ES-I3 (cell line): ENCODE measurements around the gene VPS33B.

Experiments used
- H3K36me3 ChIP-seq: 2 replicates; pipeline ENCODE4 v1.6.1; 2013; ENCODE audit warnings: mild to moderate bottlenecking, low read length, control low read depth, moderate library complexity; ENCODE audit not compliant: insufficient read depth
- H3K4me1 ChIP-seq: 2 replicates; pipeline ENCODE4 v1.6.1; 2013; ENCODE audit warnings: mild to moderate bottlenecking, control low read depth, low read length; ENCODE audit not compliant: insufficient read depth
- H3K9ac ChIP-seq: 2 replicates; pipeline ENCODE4 v1.6.1; 2013; ENCODE audit warnings: low read depth, mild to moderate bottlenecking, low read length, moderate library complexity
- H3K9me3 ChIP-seq: 2 replicates; pipeline ENCODE4 v1.6.1; 2013; ENCODE audit warnings: mild to moderate bottlenecking, low read length, moderate library complexity; ENCODE audit not compliant: control insufficient read depth, insufficient read depth

The VPS33B gene

GRCh38 chr15:90955624-90956273, 66.6 kb downstream of the VPS33B start:
- Histone ChIP-seq H3K4me1 (peaks cover 4% of the 10 kb centered on the region; the same call in 1 of the 2 replicates), H3K9ac (peak overlapping the region; percentile 68), H3K36me3 (peaks cover 8% of the 10 kb centered on the region), H3K9me3 (no peaks in the 10 kb centered on the region)

GRCh38 chr15:90954712-90955623, 67.4 kb downstream of the VPS33B start, which contains the start of gene RCCD1:
TSS of gene RCCD1 (plus strand) at chr15:90954884. CDS start at chr15:90956735, 1,851 bp downstream.
- H3K4me1 ChIP-seq: peaks cover 4% of the 10 kb centered on the region; the same call in 1 of the 2 replicates
- peaks cover 12% of the 10 kb centered on the region; the same call in 1 of the 2 replicates for H3K36me3 ChIP-seq
- no peaks in the 10 kb centered on the region for H3K9me3 ChIP-seq
- H3K9ac ChIP-seq: peak within 1 kb of the TSS; percentile 68

- peaks cover 12% of the 10 kb centered on the region; the same call in 1 of the 2 replicates for H3K36me3 ChIP-seq
- H3K9ac ChIP-seq: 0 out of 2 replicates have a peak overlapping the region, but pooled peaks have one; percentile 68
- H3K9me3 ChIP-seq: no peaks in the 10 kb centered on the region
- peaks cover 4% of the 10 kb centered on the region; the same call in 1 of the 2 replicates for H3K4me1 ChIP-seq
These were observed 68.3 kb downstream of the VPS33B start for GRCh38 chr15:90953947-90954711.

DNA sequence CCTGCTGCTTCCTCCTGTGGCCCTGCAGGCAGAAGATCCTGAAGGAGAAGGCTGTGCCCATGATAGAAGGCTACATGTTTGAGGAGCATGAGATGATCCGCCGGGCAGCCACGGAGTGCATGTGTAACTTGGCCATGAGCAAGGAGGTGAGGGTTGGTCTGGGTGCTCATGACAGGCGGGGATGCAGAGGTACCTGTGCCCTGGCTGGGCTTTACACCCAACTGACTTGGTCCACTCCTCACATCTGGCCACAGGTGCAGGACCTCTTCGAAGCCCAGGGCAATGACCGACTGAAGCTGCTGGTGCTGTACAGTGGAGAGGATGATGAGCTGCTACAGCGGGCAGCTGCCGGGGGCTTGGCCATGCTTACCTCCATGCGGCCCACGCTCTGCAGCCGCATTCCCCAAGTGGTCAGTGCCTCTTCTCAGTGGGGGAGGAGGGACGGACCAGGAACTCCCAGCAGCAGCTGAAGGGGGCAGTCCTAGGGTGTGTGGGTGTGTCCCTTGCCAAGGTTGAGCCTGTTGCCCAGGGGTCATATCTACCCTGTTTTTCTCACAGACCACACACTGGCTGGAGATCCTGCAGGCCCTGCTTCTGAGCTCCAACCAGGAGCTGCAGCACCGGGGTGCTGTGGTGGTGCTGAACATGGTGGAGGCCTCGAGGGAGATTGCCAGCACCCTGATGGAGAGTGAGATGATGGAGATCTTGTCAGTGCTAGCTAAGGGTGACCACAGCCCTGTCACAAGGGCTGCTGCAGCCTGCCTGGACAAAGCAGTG, 69.3 kb downstream of the VPS33B start:
- Histone ChIP-seq H3K9me3 (no peaks in the 10 kb centered on the region), H3K9ac (no peak overlapping the region), H3K4me1 (peaks cover 4% of the 10 kb centered on the region; the same call in 1 of the 2 replicates), H3K36me3 (peaks cover 12% of the 10 kb centered on the region)

DNA sequence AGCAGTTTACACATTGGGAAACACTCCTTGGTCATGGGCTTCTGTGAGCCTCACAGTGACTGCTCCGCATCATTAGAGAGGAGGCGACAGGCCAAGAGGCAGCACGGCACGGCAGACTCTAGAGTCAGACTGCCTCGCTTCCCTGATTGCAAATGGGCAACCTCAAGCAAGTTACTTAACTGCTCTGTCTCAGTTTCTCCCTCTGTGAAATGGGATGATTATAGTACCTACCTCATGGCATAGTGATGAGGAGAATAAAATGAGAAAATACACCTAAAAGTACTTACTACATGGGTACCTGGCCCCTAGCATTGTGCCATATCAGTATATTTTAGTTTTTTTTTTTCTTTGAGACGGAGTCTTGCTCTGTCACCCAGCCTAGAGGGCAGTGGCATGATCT, 71.7 kb downstream of the VPS33B start:
- no peaks in the 10 kb centered on the region for H3K9me3 ChIP-seq
- H3K36me3 ChIP-seq: peaks cover 16% of the 10 kb centered on the region
- H3K9ac ChIP-seq: no peak overlapping the region
- H3K4me1 ChIP-seq: no peaks in the 10 kb centered on the region

DNA sequence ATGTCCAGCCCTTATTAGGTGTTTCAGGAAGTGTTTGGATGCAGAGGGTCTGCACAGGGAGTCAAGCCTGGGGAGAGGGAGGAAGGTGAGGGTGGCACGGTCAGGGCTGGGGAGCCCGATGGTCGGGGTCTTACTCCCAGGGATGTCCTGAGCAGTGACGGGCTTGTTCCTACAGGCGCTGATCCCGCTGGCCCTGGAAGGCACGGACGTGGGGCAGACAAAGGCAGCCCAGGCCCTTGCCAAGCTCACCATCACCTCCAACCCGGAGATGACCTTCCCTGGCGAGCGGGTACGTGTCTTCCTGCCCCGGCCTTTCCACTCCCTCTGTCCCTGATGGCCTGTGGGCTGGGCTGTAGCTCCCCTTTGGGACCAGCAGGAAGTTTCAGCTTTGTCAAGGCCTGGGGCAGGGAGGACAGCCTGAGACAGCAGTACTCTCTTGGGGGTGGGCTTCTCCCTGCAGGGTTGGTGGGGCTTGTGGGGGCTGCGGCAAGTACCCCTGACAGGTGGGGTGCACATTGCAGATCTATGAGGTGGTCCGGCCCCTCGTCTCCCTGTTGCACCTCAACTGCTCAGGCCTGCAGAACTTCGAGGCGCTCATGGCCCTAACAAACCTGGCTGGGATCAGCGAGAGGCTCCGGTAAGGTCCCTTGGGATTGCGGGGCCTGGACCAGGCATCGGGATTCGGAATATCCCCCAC, 72.3 kb downstream of the VPS33B start:
- H3K4me1 ChIP-seq: no peaks in the 10 kb centered on the region
- H3K9me3 ChIP-seq: no peaks in the 10 kb centered on the region
- H3K9ac ChIP-seq: no peak overlapping the region
- peaks cover 18% of the 10 kb centered on the region for H3K36me3 ChIP-seq
